ENCODE data around the gene NOS1AP.

- TF ChIP-seq POLR2A (IDR thresholded peaks at IDR 0.05) (no peak), CTCF (IDR thresholded peaks at IDR 0.05) (no peak)
Measured at GRCh38 chr1:162065016-162065415, 4.5 kb upstream of the NOS1AP start.

Data from vagina (tissue), 2 donors.